CD14-positive monocyte (primary cell): Measurements from ENCODE around the gene TMEM45A. TPM values are rescaled to one million over a fixed set of nuclear protein-coding genes. Genes with fewer than 3 reads are reported as not detected.

Experiments used
- DNase-seq, 3 donors: peaks; one replicate each; pipeline ENCODE4 v3.0.0-alpha.2; 2011 to 2022
- H2AFZ ChIP-seq: 2 replicates; pipeline ENCODE4 v1.6.0; 2012; ENCODE audit warnings: mild to moderate bottlenecking, low read depth, low read length, inconsistent platforms; ENCODE audit not compliant: insufficient read depth, poor library complexity, severe bottlenecking
- H3K27ac ChIP-seq, 2 donors: 1 replicate in 1 of 2; 2 replicates in 1 of 2; pipeline ENCODE4 v1.5.1; 2012 to 2013; ENCODE audit warnings: low read length in 2 of 2, control low read depth in 1 of 2, inconsistent platforms in 1 of 2, low read depth in 1 of 2, mild to moderate bottlenecking in 1 of 2
- H3K27me3 ChIP-seq, 2 donors: one replicate each; pipeline versions ENCODE4 v1.6.0 to v1.6.1; 2011 to 2013; ENCODE audit warnings: low read length in 2 of 2; ENCODE audit not compliant: control insufficient read depth in 2 of 2, insufficient read depth in 2 of 2
- H3K36me3 ChIP-seq, 2 donors: replicated peaks in 1 of 2; 1 replicate in 1 of 2; 2 replicates in 1 of 2; pipeline versions ENCODE4 v1.5.1 to v1.6.1; 2012 to 2013; ENCODE audit warnings: low read length in 2 of 2, control low read depth in 1 of 2, inconsistent platforms in 1 of 2, mild to moderate bottlenecking in 1 of 2; ENCODE audit not compliant: insufficient read depth in 2 of 2, control insufficient read depth in 1 of 2
- H3K4me1 ChIP-seq, 2 donors: 1 replicate in 1 of 2; 2 replicates in 1 of 2; pipeline versions ENCODE4 v1.5.1 to v1.6.1; 2012 to 2013; ENCODE audit warnings: low read length in 2 of 2, control low read depth in 1 of 2, inconsistent platforms in 1 of 2, mild to moderate bottlenecking in 1 of 2, moderate library complexity in 1 of 2; ENCODE audit not compliant: insufficient read depth in 2 of 2, control insufficient read depth in 1 of 2
- H3K4me2 ChIP-seq: replicated peaks from 2 replicates; pipeline ENCODE3; 2012; ENCODE audit warnings: low read length, moderate library complexity, mild to moderate bottlenecking; ENCODE audit not compliant: poor library complexity, severe bottlenecking; ENCODE audit errors: extremely low read depth
- H3K4me3 ChIP-seq, 3 experiments: fragments of 200-600 bp in 1 of 3; sonication (generic) in 1 of 3; replicated peaks in 1 of 3; 1 replicate in 2 of 3; 2 replicates in 1 of 3; pipeline ENCODE4 v1.5.1; 2011 to 2013; ENCODE audit warnings: low read length in 3 of 3, mild to moderate bottlenecking in 3 of 3, control low read depth in 2 of 3, low read depth in 2 of 3, inconsistent platforms in 1 of 3, moderate library complexity in 1 of 3
- H3K79me2 ChIP-seq: 2 replicates; pipeline ENCODE4 v1.6.0; 2012; ENCODE audit warnings: mild to moderate bottlenecking, control low read depth, inconsistent platforms, low read length, moderate library complexity; ENCODE audit not compliant: insufficient read depth
- H3K9ac ChIP-seq: 2 replicates; pipeline ENCODE4 v1.6.0; 2017; ENCODE audit warnings: low read length, mild to moderate bottlenecking; ENCODE audit not compliant: insufficient read depth, poor library complexity, severe bottlenecking
- H3K9me3 ChIP-seq, 2 donors: replicated peaks in 1 of 2; 1 replicate in 1 of 2; 2 replicates in 1 of 2; pipeline versions ENCODE4 v1.5.1 to v1.6.1; 2012 to 2013; ENCODE audit warnings: low read length in 2 of 2, control low read depth in 1 of 2; ENCODE audit not compliant: control insufficient read depth in 1 of 2, insufficient read depth in 1 of 2
- H4K20me1 ChIP-seq: 2 replicates; pipeline ENCODE4 v1.6.0; 2012; ENCODE audit warnings: mild to moderate bottlenecking, low read length, control low read depth, moderate library complexity; ENCODE audit not compliant: insufficient read depth
- H3K27ac Mint-ChIP-seq, 7 donors: one replicate each; pipeline ENCODE4 v1.8.0; 2020; ENCODE audit warnings: mild to moderate bottlenecking in 7 of 7, mixed read lengths in 7 of 7, moderate library complexity in 6 of 7, inconsistent platforms in 2 of 7
- H3K27me3 Mint-ChIP-seq, 3 donors: one replicate each; pipeline ENCODE4 v1.8.0; 2021 to 2022; ENCODE audit warnings: low read depth in 3 of 3, mild to moderate bottlenecking in 3 of 3, mixed read lengths in 3 of 3, moderate library complexity in 3 of 3, inconsistent platforms in 1 of 3
- H3K36me3 Mint-ChIP-seq, 2 donors: one replicate each; pipeline ENCODE4 v1.8.0; 2020; ENCODE audit warnings: mixed read lengths in 2 of 2, inconsistent platforms in 1 of 2, mild to moderate bottlenecking in 1 of 2
- H3K4me1 Mint-ChIP-seq: one replicate; pipeline ENCODE4 v1.8.0; 2020; ENCODE audit warnings: mild to moderate bottlenecking, mixed read lengths
- H3K4me3 Mint-ChIP-seq, 2 donors: one replicate each; pipeline ENCODE4 v1.8.0; 2020; ENCODE audit warnings: mild to moderate bottlenecking in 2 of 2, mixed read lengths in 2 of 2, moderate library complexity in 1 of 2
- H3K9me3 Mint-ChIP-seq, 7 donors: one replicate each; pipeline ENCODE4 v1.8.0; 2020 to 2022; ENCODE audit warnings: mixed read lengths in 7 of 7, mild to moderate bottlenecking in 6 of 7, moderate library complexity in 6 of 7, inconsistent platforms in 2 of 7
- CTCF ChIP-seq: fragments of 200-600 bp; IDR thresholded peaks from one replicate; pipeline ENCODE4 v1.8.0; 2022; ENCODE audit warnings: antibody characterized with exemption, mild to moderate bottlenecking
- WGBS: methylation state at CpG from one replicate; pipeline ENCODE4 v1.1.5; 2013; ENCODE audit warnings: missing lambda C conversion rate; ENCODE audit not compliant: insufficient coverage; 5-methylcytosine and 5-hydroxymethylcytosine counted together
- intact Hi-C, 2 donors: fragments of 100-400 bp; cut with micrococcal nuclease; formaldehyde crosslinking; loops; one replicate each; pipeline versions ENCODE4 v1.15.0 to v1.15.1; 2023
- polyA plus RNA-seq, 3 donors: library from polyadenylated mRNA; depleted of rRNA in 1 of 3; unstranded in 2 of 3; stranded (reverse) in 1 of 3; fragments of 300-500 nt in 2 of 3; fragments of >200 nt in 1 of 3; fragmentation: Illumina TruSeq in 2 of 3; gene quantifications; 1 replicate in 2 of 3; 2 replicates in 1 of 3; pipeline ENCODE4 v1.2.3, GENCODE V29; 2012 to 2021

Gene TMEM45A
- polyA plus RNA-seq, 3 donors = 0.03 to 1.5 (median 0.97) TPM

- Mint-ChIP-seq H3K4me3 (peak overlapping the region; percentile 78 to 92), H3K36me3 (no peaks in the 10 kb centered on the region), H3K27ac (peak overlapping the region; percentile 73 to 95 (median 92)), H3K9me3 (peaks cover 2 to 11% (median 8%) of the 10 kb centered on the region in 7 donors), H3K27me3 (peaks cover 0 to 4% (median 1%) of the 10 kb centered on the region in 3 donors), H3K4me1 (peaks cover 22% of the 10 kb centered on the region)
- H3K9me3 ChIP-seq = no peaks in the 10 kb centered on the region
- H4K20me1 ChIP-seq = no peaks in the 10 kb centered on the region
- no peak for TF ChIP-seq CTCF
- peak overlapping the region; percentile 68 to 82 for H3K27ac ChIP-seq
- H3K9ac ChIP-seq = peak overlapping the region; percentile 25
- no peaks in the 10 kb centered on the region for H3K79me2 ChIP-seq
- peak overlapping the region; percentile 75 for H3K4me2 ChIP-seq
- H2AFZ ChIP-seq = peak overlapping the region; percentile 62
- DNase-seq = peak; percentile 6 to 36 (median 11)
- no peaks in the 10 kb centered on the region for H3K27me3 ChIP-seq
- no peaks in the 10 kb centered on the region for H3K36me3 ChIP-seq
- intact Hi-C loops = no loop called here
- H3K4me3 ChIP-seq = peak overlapping the region; percentile 38 to 83 (median 73)
- 0% methylated on average over 1 of the region's 5 CpGs for WGBS
- peaks cover 18% of the 10 kb centered on the region in 2 donors for H3K4me1 ChIP-seq
These were observed 111.0 kb downstream of the TMEM45A start for GRCh38 chr3:100603469-100603868.

- H3K4me1 Mint-ChIP-seq = peaks cover 23% of the 10 kb centered on the region
- no peaks in the 10 kb centered on the region for H3K9me3 ChIP-seq
- H3K4me3 Mint-ChIP-seq = no peak overlapping the region
- H3K9me3 Mint-ChIP-seq = peaks cover 0 to 4% (median 0%) of the 10 kb centered on the region in 7 donors
- no peaks in the 10 kb centered on the region for H3K36me3 ChIP-seq
- no peak overlapping the region for H3K27ac ChIP-seq
- H3K4me1 ChIP-seq = peaks cover 18% of the 10 kb centered on the region in 2 donors
- no peak for DNase-seq
- H3K4me2 ChIP-seq = no peak overlapping the region
- no peaks in the 10 kb centered on the region for H3K36me3 Mint-ChIP-seq
- H2AFZ ChIP-seq = no peak overlapping the region
- no peaks in the 10 kb centered on the region for H3K27me3 ChIP-seq
- no peaks in the 10 kb centered on the region for H4K20me1 ChIP-seq
- intact Hi-C loops = no loop called here
- 100% methylated on average over 8 of the region's 8 CpGs for WGBS
- H3K9ac ChIP-seq = no peak overlapping the region
- no peak overlapping the region for H3K27ac Mint-ChIP-seq
- peaks cover 1 to 4% (median 3%) of the 10 kb centered on the region in 3 donors for H3K27me3 Mint-ChIP-seq
- no peak for TF ChIP-seq CTCF
- H3K79me2 ChIP-seq = no peaks in the 10 kb centered on the region
- H3K4me3 ChIP-seq = no peak overlapping the region
These were observed 112.9 kb downstream of the TMEM45A start for GRCh38 chr3:100605358-100605757.
